ENCODE measurements around the gene OR10H1. TPM values are rescaled to one million over a fixed set of nuclear protein-coding genes. Genes with fewer than 3 reads are reported as not detected.
"Not testable (repeated sequence)": the region's sequence is repeated elsewhere in the genome, so short reads cannot be mapped to it uniquely, and the experiment has no call there.

OR10H1 gene
- total RNA-seq, 1 donor from 2014 or later, result not detected

- no peak for DNase-seq (ENCODE audit: low read depth)
- peak overlapping the region; percentile 83 for H3K4me3 ChIP-seq (ENCODE audit: low read depth, low read length)
- TF ChIP-seq CTCF (conservative IDR thresholded peaks at IDR 0.05; ENCODE audit: low read depth, low read length), result no peak
Measured at GRCh38 chr19:15836330-15837220, 21.1 kb upstream of the OR10H1 start.

GRCh38 chr19:15835565-15836329 is 20.3 kb upstream of the OR10H1 start:
- not testable (repeated sequence) for DNase-seq (ENCODE audit: low read depth)
- H3K4me3 ChIP-seq (ENCODE audit: low read depth, low read length), result peak overlapping the region; percentile 83

GRCh38 chr19:15834232-15834631 is 18.8 kb upstream of the OR10H1 start:
- DNase-seq (ENCODE audit: low read depth); H3K4me3 ChIP-seq (ENCODE audit: low read depth, low read length): not testable (repeated sequence)

GRCh38 chr19:15831626-15832025 is 16.2 kb upstream of the OR10H1 start:
- TF ChIP-seq CTCF (conservative IDR thresholded peaks at IDR 0.05; ENCODE audit: low read depth, low read length), result no peak
- no peak for DNase-seq (ENCODE audit: low read depth)
- H3K4me3 ChIP-seq (ENCODE audit: low read depth, low read length), result no peak overlapping the region

- DNase-seq (ENCODE audit: low read depth), result no peak
- no peak overlapping the region for H3K4me3 ChIP-seq (ENCODE audit: low read depth, low read length)
- TF ChIP-seq CTCF (conservative IDR thresholded peaks at IDR 0.05; ENCODE audit: low read depth, low read length), result no peak
Measured at GRCh38 chr19:15829786-15830185, 14.3 kb upstream of the OR10H1 start.

GRCh38 chr19:15829306-15829698 is 13.8 kb upstream of the OR10H1 start:
- DNase-seq (ENCODE audit: low read depth), result no peak
- no peak for TF ChIP-seq CTCF (conservative IDR thresholded peaks at IDR 0.05; ENCODE audit: low read depth, low read length)
- no peak overlapping the region for H3K4me3 ChIP-seq (ENCODE audit: low read depth, low read length)

GRCh38 chr19:15828611-15829305 is 13.3 kb upstream of the OR10H1 start:
- H3K4me3 ChIP-seq (ENCODE audit: low read depth, low read length); DNase-seq (ENCODE audit: low read depth): not testable (repeated sequence)

GRCh38 chr19:15828121-15828610 is 12.7 kb upstream of the OR10H1 start:
- H3K4me3 ChIP-seq (ENCODE audit: low read depth, low read length), result no peak overlapping the region
- DNase-seq (ENCODE audit: low read depth), result no peak
- TF ChIP-seq CTCF (conservative IDR thresholded peaks at IDR 0.05; ENCODE audit: low read depth, low read length), result no peak
